ENCODE data around the gene DBH.

Gene DBH

DNA sequence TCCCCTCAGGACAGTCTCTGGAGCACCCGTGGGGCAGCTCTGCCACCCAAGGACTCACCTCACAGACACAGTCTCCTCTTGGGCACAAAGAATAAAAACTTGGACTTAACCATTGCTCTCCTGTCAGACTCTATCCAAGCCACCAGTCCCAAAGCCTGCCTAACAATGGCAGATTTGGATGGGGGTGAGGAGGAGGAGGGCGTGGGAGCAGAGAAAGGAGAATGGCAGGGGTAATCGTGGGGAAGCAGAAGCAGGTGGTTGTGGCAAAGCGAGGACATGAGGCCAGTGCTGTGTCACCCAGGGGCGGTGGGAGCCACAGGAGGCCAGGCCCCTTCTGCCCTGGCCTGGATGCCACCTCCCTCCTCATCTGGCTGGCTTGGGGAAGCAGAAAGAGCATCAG lies 21.5 kb upstream of the DBH start:
- no peak for DNase-seq (ENCODE audit: low spot score)
- TF ChIP-seq, protein P1, sequence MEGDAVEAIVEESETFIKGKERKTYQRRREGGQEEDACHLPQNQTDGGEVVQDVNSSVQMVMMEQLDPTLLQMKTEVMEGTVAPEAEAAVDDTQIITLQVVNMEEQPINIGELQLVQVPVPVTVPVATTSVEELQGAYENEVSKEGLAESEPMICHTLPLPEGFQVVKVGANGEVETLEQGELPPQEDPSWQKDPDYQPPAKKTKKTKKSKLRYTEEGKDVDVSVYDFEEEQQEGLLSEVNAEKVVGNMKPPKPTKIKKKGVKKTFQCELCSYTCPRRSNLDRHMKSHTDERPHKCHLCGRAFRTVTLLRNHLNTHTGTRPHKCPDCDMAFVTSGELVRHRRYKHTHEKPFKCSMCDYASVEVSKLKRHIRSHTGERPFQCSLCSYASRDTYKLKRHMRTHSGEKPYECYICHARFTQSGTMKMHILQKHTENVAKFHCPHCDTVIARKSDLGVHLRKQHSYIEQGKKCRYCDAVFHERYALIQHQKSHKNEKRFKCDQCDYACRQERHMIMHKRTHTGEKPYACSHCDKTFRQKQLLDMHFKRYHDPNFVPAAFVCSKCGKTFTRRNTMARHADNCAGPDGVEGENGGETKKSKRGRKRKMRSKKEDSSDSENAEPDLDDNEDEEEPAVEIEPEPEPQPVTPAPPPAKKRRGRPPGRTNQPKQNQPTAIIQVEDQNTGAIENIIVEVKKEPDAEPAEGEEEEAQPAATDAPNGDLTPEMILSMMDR (IDR thresholded peaks at IDR 0.05) = no peak
- Histone ChIP-seq H3K4me3 (no peak overlapping the region), H3K27ac (no peak overlapping the region)

DNA sequence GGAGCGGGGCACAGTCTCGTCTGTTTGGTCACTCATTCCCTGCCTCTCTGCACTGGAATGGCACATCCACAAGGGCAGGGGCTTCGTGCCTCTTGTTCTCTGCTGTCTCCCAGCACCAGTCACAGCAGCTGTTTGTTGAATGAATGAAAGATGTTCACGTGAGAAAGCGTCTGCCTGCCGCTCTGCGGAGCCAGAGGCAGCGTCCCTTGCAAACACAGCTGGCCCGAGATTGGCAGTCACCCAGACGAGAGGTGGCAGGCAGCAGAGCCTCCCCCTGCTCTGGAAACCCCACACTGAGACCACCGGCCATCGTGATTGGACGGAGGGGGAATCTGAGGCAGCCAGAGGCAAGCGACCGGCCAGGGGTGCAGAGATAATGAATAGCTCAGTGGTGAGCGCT lies 21.0 kb upstream of the DBH start:
- no peak overlapping the region for H3K4me3 ChIP-seq
- TF ChIP-seq, protein P1 (IDR thresholded peaks at IDR 0.05) = no peak
- no peak for DNase-seq (ENCODE audit: low spot score)
- no peak overlapping the region for H3K27ac ChIP-seq

- Histone ChIP-seq H3K27ac (no peak overlapping the region), H3K4me3 (no peak overlapping the region)
- DNase-seq (ENCODE audit: low spot score) = no peak
- TF ChIP-seq, protein P1 (IDR thresholded peaks at IDR 0.05) = no peak
Observed at GRCh38 chr9:133615606-133616188, 20.5 kb upstream of the DBH start.

DNA sequence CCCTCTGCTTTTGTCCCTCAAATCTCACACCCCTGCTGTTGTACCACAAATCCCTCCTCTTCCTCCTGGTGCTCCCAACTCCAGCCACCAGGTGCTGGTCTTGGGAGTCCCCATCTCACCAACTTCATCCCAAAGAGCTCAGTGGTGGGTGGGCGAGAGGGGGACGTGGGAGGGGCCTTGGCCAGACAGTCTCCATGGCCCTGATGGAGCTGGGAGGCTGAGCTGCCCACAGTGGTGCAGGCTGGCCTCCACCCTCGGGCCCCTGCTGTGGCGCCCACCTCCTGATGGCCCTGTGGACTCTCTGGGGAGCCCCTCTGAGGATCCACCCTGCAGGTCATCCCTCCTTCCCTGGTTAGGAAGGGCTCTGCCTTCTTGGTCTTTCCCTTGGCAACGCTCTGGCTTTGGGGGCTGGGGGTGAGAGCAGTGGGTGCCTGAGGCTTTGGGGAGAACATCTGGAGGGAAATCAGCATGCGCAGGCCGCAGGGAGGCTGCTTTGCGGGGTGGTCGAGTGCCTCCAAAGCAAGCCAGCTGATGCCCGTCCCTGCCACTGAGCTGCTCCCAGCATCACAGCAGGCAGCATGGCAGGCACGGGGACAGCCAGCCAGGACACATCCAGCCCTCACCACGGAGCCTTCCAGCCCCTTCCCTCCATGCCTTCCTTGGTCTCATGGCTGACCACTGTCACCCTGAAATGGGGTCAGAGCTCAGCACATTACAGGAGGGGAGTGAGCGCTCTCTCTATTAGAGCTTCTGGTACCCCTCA lies 19.3 kb upstream of the DBH start:
- TF ChIP-seq, protein P1 (IDR thresholded peaks at IDR 0.05) = no peak
- Histone ChIP-seq H3K27ac (no peak overlapping the region), H3K4me3 (no peak overlapping the region)
- DNase-seq (ENCODE audit: low spot score) = no peak

GRCh38 chr9:133618726-133619125 lies 17.4 kb upstream of the DBH start:
- TF ChIP-seq, protein P1 (IDR thresholded peaks at IDR 0.05) = no peak
- no peak for DNase-seq (ENCODE audit: low spot score)
- H3K4me3 ChIP-seq = no peak overlapping the region
- H3K27ac ChIP-seq = no peak overlapping the region

DNA sequence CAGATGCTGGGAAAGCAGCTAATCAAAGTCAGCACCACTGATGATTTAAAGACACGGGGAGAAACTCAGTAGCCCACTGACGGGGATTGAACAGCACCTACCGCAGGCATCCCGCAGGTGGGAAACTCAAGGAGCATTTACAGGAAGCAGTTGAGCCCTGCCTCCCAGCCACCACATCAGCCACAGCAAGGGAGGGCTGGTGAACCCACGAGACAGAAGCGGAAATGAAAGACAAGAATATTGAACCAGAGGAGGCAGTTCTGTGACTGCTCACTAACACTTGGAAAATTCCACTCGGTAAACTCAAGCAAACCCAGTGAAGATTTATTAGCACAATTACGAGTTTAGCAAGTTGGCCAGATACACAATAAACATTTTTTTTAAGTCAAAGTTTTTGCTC lies 16.4 kb upstream of the DBH start:
- no peak overlapping the region for H3K27ac ChIP-seq
- H3K4me3 ChIP-seq = no peak overlapping the region
- DNase-seq (ENCODE audit: low spot score) = no peak
- TF ChIP-seq, protein P1 (IDR thresholded peaks at IDR 0.05) = no peak

- no peak overlapping the region for H3K27ac ChIP-seq
- DNase-seq (ENCODE audit: low spot score) = no peak
- TF ChIP-seq, protein P1 (IDR thresholded peaks at IDR 0.05) = no peak
- H3K4me3 ChIP-seq = no peak overlapping the region
Observed at GRCh38 chr9:133621725-133622267, 14.4 kb upstream of the DBH start.
